A549 (cell line): ENCODE measurements around the gene PSMA7.

Experiments used
- CBX8 ChIP-seq: fragments of 200-600 bp; sonication (generic); IDR thresholded peaks from 2 replicates; pipeline ENCODE4 v1.6.1; 2016
- CHD2 ChIP-seq: fragments of 150-350 bp; IDR thresholded peaks from 2 replicates; pipeline ENCODE4 v1.6.1; 2014; ENCODE audit warnings: low read length; ENCODE audit not compliant: partially characterized antibody
- CTCF ChIP-seq: fragments of >200 bp; sonication (Bioruptor Twin); formaldehyde crosslinking; IDR thresholded peaks from 3 replicates; pipeline ENCODE4 v1.5.1; 2016
- EHMT2 ChIP-seq: fragments of 200-600 bp; sonication (generic); IDR thresholded peaks from 2 replicates; pipeline ENCODE4 v1.6.1; 2016; ENCODE audit warnings: antibody characterized with exemption, low read depth, mild to moderate bottlenecking, moderate library complexity
- HOXA7 ChIP-seq: fragments of 250-450 bp; sonication (Bioruptor Pico); IDR thresholded peaks from 2 replicates; pipeline ENCODE4 v1.5.0; 2020; ENCODE audit warnings: mild to moderate bottlenecking, moderate library complexity
- MAZ ChIP-seq: fragments of 150-350 bp; IDR thresholded peaks from 2 replicates; pipeline ENCODE4 v1.6.1; 2014; ENCODE audit warnings: antibody characterized with exemption, low read depth, low read length, borderline replicate concordance
- NR3C1 ChIP-seq: fragments of >200 bp; sonication (Bioruptor Twin); formaldehyde crosslinking; IDR thresholded peaks from 3 replicates; pipeline ENCODE4 v1.6.1; 2017
- POLR2A ChIP-seq: IDR thresholded peaks from 2 replicates; pipeline ENCODE4 v1.6.1; 2012; ENCODE audit warnings: mild to moderate bottlenecking, low read length
- RAD21 ChIP-seq, 2 experiments: fragments of >200 bp in 1 of 2; sonication (Bioruptor Twin) in 1 of 2; formaldehyde crosslinking in 1 of 2; IDR thresholded peaks in 1 of 2; conservative IDR thresholded peaks in 1 of 2; 2 replicates in 1 of 2; 3 replicates in 1 of 2; pipeline ENCODE4 v1.6.1; 2012 to 2018; ENCODE audit warnings: inconsistent platforms in 1 of 2
- RFX5 ChIP-seq: fragments of 450-650 bp; IDR thresholded peaks from 2 replicates; pipeline ENCODE4 v1.7.1; 2014; ENCODE audit warnings: antibody characterized with exemption, mild to moderate bottlenecking, moderate library complexity
- TFCP2L1 ChIP-seq: fragments of 250-450 bp; sonication (Bioruptor Pico); IDR thresholded peaks from 2 replicates; pipeline ENCODE4 v1.5.0; 2021; ENCODE audit warnings: mild to moderate bottlenecking
- ZSCAN20 ChIP-seq: fragments of 250-450 bp; sonication (Bioruptor Pico); IDR thresholded peaks from 2 replicates; pipeline ENCODE4 v1.8.0; 2022; ENCODE audit warnings: mild to moderate bottlenecking, moderate library complexity
- TF ChIP-seq, protein P1 (sequence below): fragments of 200-600 bp; sonication (generic); IDR thresholded peaks from 2 replicates; pipeline ENCODE4 v1.6.1; 2016; ENCODE audit warnings: antibody characterized with exemption, mild to moderate bottlenecking, moderate library complexity

DNA sequence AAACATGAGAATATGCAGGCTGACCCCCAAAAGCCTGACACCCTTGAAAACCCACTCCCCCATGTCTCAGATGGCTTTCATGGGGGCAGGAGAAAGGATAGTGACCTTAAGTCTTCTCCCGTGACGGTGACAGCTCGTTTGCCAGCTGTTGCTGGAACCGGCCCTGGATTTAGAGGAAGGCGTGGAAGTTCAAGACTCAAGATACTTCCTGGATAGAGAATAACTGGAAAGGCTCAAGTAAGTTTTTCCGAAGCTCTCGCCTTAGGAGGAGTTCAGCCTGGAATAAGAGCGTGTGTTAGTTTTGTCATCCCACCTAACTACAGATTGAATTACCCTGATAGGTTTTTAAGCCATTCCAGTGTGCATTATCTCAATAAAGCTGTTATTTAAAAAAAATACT, 28.1 kb upstream of the PSMA7 start:
- no peak for TF ChIP-seq HOXA7
- TF ChIP-seq MAZ = no peak
- no peak for TF ChIP-seq CTCF
- no peak for TF ChIP-seq ZSCAN20 (CRISPR knock-in tag)
- no peak for TF ChIP-seq NR3C1
- TF ChIP-seq, protein P1, sequence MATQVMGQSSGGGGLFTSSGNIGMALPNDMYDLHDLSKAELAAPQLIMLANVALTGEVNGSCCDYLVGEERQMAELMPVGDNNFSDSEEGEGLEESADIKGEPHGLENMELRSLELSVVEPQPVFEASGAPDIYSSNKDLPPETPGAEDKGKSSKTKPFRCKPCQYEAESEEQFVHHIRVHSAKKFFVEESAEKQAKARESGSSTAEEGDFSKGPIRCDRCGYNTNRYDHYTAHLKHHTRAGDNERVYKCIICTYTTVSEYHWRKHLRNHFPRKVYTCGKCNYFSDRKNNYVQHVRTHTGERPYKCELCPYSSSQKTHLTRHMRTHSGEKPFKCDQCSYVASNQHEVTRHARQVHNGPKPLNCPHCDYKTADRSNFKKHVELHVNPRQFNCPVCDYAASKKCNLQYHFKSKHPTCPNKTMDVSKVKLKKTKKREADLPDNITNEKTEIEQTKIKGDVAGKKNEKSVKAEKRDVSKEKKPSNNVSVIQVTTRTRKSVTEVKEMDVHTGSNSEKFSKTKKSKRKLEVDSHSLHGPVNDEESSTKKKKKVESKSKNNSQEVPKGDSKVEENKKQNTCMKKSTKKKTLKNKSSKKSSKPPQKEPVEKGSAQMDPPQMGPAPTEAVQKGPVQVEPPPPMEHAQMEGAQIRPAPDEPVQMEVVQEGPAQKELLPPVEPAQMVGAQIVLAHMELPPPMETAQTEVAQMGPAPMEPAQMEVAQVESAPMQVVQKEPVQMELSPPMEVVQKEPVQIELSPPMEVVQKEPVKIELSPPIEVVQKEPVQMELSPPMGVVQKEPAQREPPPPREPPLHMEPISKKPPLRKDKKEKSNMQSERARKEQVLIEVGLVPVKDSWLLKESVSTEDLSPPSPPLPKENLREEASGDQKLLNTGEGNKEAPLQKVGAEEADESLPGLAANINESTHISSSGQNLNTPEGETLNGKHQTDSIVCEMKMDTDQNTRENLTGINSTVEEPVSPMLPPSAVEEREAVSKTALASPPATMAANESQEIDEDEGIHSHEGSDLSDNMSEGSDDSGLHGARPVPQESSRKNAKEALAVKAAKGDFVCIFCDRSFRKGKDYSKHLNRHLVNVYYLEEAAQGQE = no peak
- no peak for TF ChIP-seq TFCP2L1 (CRISPR knock-in tag)
- TF ChIP-seq CBX8 = no peak
- TF ChIP-seq EHMT2 = no peak
- no peak for TF ChIP-seq RFX5
- no peak for TF ChIP-seq POLR2A
- no peak for TF ChIP-seq RAD21 (conservative IDR thresholded peaks at IDR 0.05 in 1 of 2, IDR thresholded peaks at IDR 0.05 in 1 of 2)
- no peak for TF ChIP-seq CHD2
